Astrocyte (in vitro differentiated cells and primary cell): ENCODE results near the gene ANKS1A.

Experiments used
- CTCF ChIP-seq: IDR thresholded peaks from 2 replicates; pipeline ENCODE4 v1.5.1; 2011; ENCODE audit warnings: low read depth, mild to moderate bottlenecking, inconsistent platforms, low read length, moderate library complexity; ENCODE audit not compliant: insufficient read depth
- EZH2 ChIP-seq: IDR thresholded peaks from 2 replicates; pipeline ENCODE4 v1.6.1; 2012; ENCODE audit warnings: mild to moderate bottlenecking, low read length, inconsistent platforms; ENCODE audit not compliant: insufficient read depth

DNA sequence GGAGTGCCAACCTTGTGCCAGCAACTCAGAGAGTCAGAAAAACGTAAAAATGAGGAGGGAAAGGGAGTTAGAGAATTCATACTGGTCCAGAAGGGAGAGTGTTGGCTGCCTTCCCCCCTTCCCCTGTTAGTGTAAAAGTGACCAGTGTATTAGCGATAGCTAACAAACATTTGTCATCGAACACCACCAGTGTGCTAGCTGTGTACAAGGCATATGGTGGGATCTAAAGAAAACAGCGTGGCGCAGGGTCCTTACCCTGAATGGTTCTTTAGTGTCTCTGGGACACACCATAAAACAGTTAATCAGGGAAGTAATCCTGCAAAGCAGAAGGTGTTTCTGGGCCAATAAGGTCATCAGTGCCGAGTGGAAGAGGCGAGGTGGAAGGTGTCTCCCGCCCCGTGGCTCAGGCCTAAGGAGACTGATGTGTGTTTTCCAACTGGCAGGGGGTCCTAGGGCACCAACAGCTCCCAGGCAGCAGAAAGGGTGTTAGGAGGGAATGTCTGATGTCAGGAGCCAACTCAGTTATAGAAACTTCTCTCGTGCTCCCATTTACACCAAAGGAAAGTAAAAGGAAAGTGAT is 160.2 kb downstream of the ANKS1A start:
- no peak for TF ChIP-seq CTCF
- TF ChIP-seq EZH2: no peak
